B cell (primary cell): Measurements from ENCODE around the gene ZNF384. TPM values are rescaled to one million over a fixed set of nuclear protein-coding genes. Genes with fewer than 3 reads are reported as not detected.

Source experiments
- ATAC-seq: fragments of 200-7000 bp; cut with Tn5 transposase; one replicate; pipeline ENCODE4 v1.10.0; 2021; ENCODE audit warnings: low read depth, mild to moderate bottlenecking, moderate number of reproducible peaks, moderate library complexity
- CTCF ChIA-PET: fragments of 350-600 bp; sonication (Branson Sonifier 250); formaldehyde crosslinking; loops from one replicate; lab custom pipeline; 2021; ENCODE audit warnings: antibody characterized with exemption, inconsistent platforms; lab: Charles Lee
- POLR2A ChIA-PET: fragments of 350-600 bp; sonication (Branson Sonifier 250); formaldehyde crosslinking; loops from one replicate; lab custom pipeline; 2021; ENCODE audit warnings: antibody characterized with exemption; lab: Charles Lee
- DNase-seq: peaks from one replicate; pipeline ENCODE4 v3.0.0; 2013
- H2AFZ ChIP-seq: 2 replicates; pipeline ENCODE4 v1.6.1; 2012; ENCODE audit warnings: mild to moderate bottlenecking, low read depth, low read length; ENCODE audit not compliant: insufficient read depth, poor library complexity, severe bottlenecking
- H3K27ac ChIP-seq, 2 donors: 1 replicate in 1 of 2; 2 replicates in 1 of 2; pipeline ENCODE4 v1.5.1; 2012 to 2013; ENCODE audit warnings: low read length in 2 of 2, mild to moderate bottlenecking in 2 of 2, moderate library complexity in 1 of 2
- H3K27me3 ChIP-seq, 4 experiments: fragments of 200-600 bp in 1 of 4; sonication (generic) in 1 of 4; replicated peaks in 1 of 4; 1 replicate in 2 of 4; 2 replicates in 2 of 4; pipeline versions ENCODE4 v1.6.1 to v1.7.0; 2013 to 2016; ENCODE audit warnings: low read length in 3 of 4, mild to moderate bottlenecking in 2 of 4, mixed read lengths in 1 of 4, moderate library complexity in 1 of 4; ENCODE audit not compliant: insufficient read depth in 4 of 4, control insufficient read depth in 3 of 4; ENCODE audit errors: control extremely low read depth in 1 of 4
- H3K36me3 ChIP-seq, 2 experiments: replicated peaks in 1 of 2; 1 replicate in 1 of 2; 2 replicates in 1 of 2; pipeline versions ENCODE4 v1.6.1 to v1.7.1; 2013; ENCODE audit warnings: low read length in 1 of 2; ENCODE audit not compliant: insufficient read depth in 2 of 2, control insufficient read depth in 1 of 2; ENCODE audit errors: control extremely low read depth in 1 of 2, extremely low read depth in 1 of 2
- H3K4me1 ChIP-seq, 2 donors: fragments of 200-600 bp in 1 of 2; sonication (generic) in 1 of 2; 1 replicate in 1 of 2; 2 replicates in 1 of 2; pipeline versions ENCODE4 v1.5.1 to v1.6.1; 2013 to 2017; ENCODE audit warnings: low read length in 2 of 2; ENCODE audit not compliant: control insufficient read depth in 2 of 2, insufficient read depth in 2 of 2
- H3K4me2 ChIP-seq: replicated peaks from 2 replicates; pipeline ENCODE3; 2012; ENCODE audit warnings: mild to moderate bottlenecking, low read depth, low read length; ENCODE audit not compliant: poor library complexity, severe bottlenecking
- H3K4me3 ChIP-seq, 5 experiments: fragments of 200-600 bp in 1 of 5; sonication (generic) in 1 of 5; 1 replicate in 3 of 5; 2 replicates in 2 of 5; pipeline versions ENCODE4 v1.5.1 to v1.7.0; 2011 to 2016; ENCODE audit warnings: low read length in 4 of 5, mild to moderate bottlenecking in 4 of 5, low read depth in 2 of 5, control low read depth in 1 of 5, moderate library complexity in 1 of 5; ENCODE audit not compliant: insufficient read depth in 1 of 5; ENCODE audit errors: control extremely low read depth in 1 of 5, extremely low read depth in 1 of 5
- H3K79me2 ChIP-seq: fragments of 200-600 bp; sonication (generic); one replicate; pipeline ENCODE4 v1.6.0; 2016; ENCODE audit warnings: low read length; ENCODE audit not compliant: control insufficient read depth, insufficient read depth
- H3K9ac ChIP-seq: fragments of 200-600 bp; sonication (generic); 2 replicates; pipeline ENCODE4 v1.6.1; 2017; ENCODE audit warnings: mild to moderate bottlenecking, low read length, moderate library complexity
- H3K9me3 ChIP-seq, 3 donors: one replicate each; pipeline versions ENCODE4 v1.6.1 to v1.7.1; 2013; ENCODE audit warnings: low read length in 2 of 3; ENCODE audit not compliant: control insufficient read depth in 2 of 3, insufficient read depth in 1 of 3; ENCODE audit errors: control extremely low read depth in 1 of 3
- H4K20me1 ChIP-seq: 2 replicates; pipeline ENCODE4 v1.6.0; 2012; ENCODE audit warnings: mild to moderate bottlenecking, low read length; ENCODE audit not compliant: insufficient read depth, control insufficient read depth, poor library complexity, severe bottlenecking
- H3K27ac Mint-ChIP-seq: one replicate; pipeline ENCODE4 v1.8.0; 2021; ENCODE audit warnings: mixed read lengths
- H3K27me3 Mint-ChIP-seq: one replicate; pipeline ENCODE4 v1.8.0; 2021; ENCODE audit warnings: mixed read lengths
- H3K4me1 Mint-ChIP-seq: one replicate; pipeline ENCODE4 v1.8.0; 2021; ENCODE audit warnings: mixed read lengths
- H3K4me3 Mint-ChIP-seq: one replicate; pipeline ENCODE4 v1.8.0; 2021; ENCODE audit warnings: mixed read lengths
- H3K9me3 Mint-ChIP-seq: one replicate; pipeline ENCODE4 v1.8.0; 2022; ENCODE audit warnings: mixed read lengths; ENCODE audit not compliant: insufficient read depth
- EZH2 ChIP-seq: IDR thresholded peaks from 2 replicates; pipeline ENCODE4 v1.6.1; 2012; ENCODE audit warnings: borderline replicate concordance, low read depth, mild to moderate bottlenecking, moderate library complexity, low read length; ENCODE audit not compliant: insufficient read depth, poor library complexity, severe bottlenecking
- WGBS: methylation state at CpG from one replicate; pipeline ENCODE4 v1.1.5; 2013; ENCODE audit warnings: missing lambda C conversion rate; ENCODE audit not compliant: insufficient coverage; 5-methylcytosine and 5-hydroxymethylcytosine counted together
- intact Hi-C: fragments of 100-400 bp; cut with micrococcal nuclease; formaldehyde crosslinking; loops from one replicate; pipeline ENCODE4 v1.10.0; 2022
- polyA plus RNA-seq: library from polyadenylated mRNA; depleted of rRNA; stranded (reverse); fragments of >200 nt; gene quantifications from 2 replicates; pipeline ENCODE4 v1.2.3, GENCODE V29; 2012
- total RNA-seq, 2 donors: library from RNA; stranded (reverse); fragments of 120-200 nt in 1 of 2; gene quantifications; 1 replicate in 1 of 2; 2 replicates in 1 of 2; pipeline versions ENCODE4 v1.2.3 to v1.2.4, GENCODE V29; 2013 to 2022
- TF ChIP-seq, protein P1 (sequence below): fragments of 200-600 bp; IDR thresholded peaks from one replicate; pipeline ENCODE4 v1.8.0; 2022; ENCODE audit warnings: antibody characterized with exemption, mild to moderate bottlenecking

ZNF384 gene
- total and polyA plus RNA-seq, 2 donors (not counting 1 experiment from before 2014, with no cell fraction given): 83.4 to 108 TPM

DNA sequence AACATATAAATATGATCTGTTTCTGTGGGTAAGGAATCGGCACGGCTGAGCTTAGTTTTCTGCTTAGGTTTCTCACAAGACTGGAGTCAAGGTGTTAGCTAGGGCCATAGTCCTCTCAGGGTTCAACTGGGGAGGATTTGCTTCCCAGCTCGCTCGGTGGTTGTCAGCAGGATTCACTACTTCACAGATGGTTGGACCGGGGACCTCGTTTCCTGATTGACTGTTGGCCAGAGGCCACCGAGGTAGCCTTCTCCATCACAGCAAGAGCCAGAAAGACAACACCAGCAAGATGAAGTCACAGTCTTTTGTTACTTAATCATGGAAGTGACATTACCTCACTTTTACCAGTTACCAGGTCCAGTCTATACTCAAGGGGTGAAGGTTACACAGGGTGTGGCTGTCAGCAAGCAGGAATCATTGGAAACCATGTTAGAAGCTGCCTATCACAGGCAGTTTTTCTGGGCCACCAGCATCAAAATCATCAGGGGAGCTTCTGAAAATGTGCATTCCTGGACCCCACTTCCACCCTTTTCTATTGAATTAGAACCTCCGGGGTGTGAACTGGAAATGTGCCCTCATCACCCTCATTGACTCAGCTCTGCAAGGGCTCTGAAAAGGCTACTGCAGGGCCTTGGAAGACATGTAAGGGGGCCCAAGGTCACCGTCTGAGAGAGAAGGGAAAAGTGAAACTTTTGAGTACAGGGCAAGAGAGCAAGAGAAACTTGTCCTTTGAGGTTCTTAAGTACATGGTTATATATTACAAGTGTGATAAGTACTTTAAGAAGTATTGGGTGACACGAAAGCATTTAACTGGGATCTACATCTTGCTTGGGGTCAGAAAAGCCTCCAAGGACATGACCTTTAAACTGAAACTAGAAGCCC lies 45.6 kb upstream of the ZNF384 start:
- no peak for ATAC-seq
- H3K27ac ChIP-seq: no peak overlapping the region
- H3K27ac Mint-ChIP-seq: no peak overlapping the region
- H3K4me3 Mint-ChIP-seq: no peak overlapping the region
- TF ChIP-seq, protein P1, sequence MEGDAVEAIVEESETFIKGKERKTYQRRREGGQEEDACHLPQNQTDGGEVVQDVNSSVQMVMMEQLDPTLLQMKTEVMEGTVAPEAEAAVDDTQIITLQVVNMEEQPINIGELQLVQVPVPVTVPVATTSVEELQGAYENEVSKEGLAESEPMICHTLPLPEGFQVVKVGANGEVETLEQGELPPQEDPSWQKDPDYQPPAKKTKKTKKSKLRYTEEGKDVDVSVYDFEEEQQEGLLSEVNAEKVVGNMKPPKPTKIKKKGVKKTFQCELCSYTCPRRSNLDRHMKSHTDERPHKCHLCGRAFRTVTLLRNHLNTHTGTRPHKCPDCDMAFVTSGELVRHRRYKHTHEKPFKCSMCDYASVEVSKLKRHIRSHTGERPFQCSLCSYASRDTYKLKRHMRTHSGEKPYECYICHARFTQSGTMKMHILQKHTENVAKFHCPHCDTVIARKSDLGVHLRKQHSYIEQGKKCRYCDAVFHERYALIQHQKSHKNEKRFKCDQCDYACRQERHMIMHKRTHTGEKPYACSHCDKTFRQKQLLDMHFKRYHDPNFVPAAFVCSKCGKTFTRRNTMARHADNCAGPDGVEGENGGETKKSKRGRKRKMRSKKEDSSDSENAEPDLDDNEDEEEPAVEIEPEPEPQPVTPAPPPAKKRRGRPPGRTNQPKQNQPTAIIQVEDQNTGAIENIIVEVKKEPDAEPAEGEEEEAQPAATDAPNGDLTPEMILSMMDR: no peak
- TF ChIP-seq EZH2: no peak
- no peak overlapping the region for H3K4me3 ChIP-seq
- intact Hi-C loops: loop anchor here (1.0 kb wide), 2 partner anchors 45 to 91 kb away; no protein-coding TSS in a partner anchor
- H3K4me2 ChIP-seq: no peak overlapping the region
- no peaks in the 10 kb centered on the region for H3K27me3 ChIP-seq
- H3K9me3 Mint-ChIP-seq: no peaks in the 10 kb centered on the region
- H3K79me2 ChIP-seq: no peaks in the 10 kb centered on the region
- POLR2A ChIA-PET: no interaction called here
- WGBS: 97% methylated on average over 10 of the region's 10 CpGs
- H3K9ac ChIP-seq: no peak overlapping the region
- no peak overlapping the region for H2AFZ ChIP-seq
- H3K4me1 ChIP-seq: no peaks in the 10 kb centered on the region
- CTCF ChIA-PET: interaction anchor here (0.7 to 1.5 kb wide), 7 partner anchors 11 to 58 kb away, joined by 3 to 5 read pairs (median 3); partner anchors contain the start of gene COPS7A
- DNase-seq: no peak
- peaks cover 6% of the 10 kb centered on the region for H4K20me1 ChIP-seq
- H3K9me3 ChIP-seq: no peaks in the 10 kb centered on the region
- peaks cover 6 to 28% of the 10 kb centered on the region in 2 experiments for H3K36me3 ChIP-seq
- H3K4me1 Mint-ChIP-seq: no peaks in the 10 kb centered on the region
- no peaks in the 10 kb centered on the region for H3K27me3 Mint-ChIP-seq

DNA sequence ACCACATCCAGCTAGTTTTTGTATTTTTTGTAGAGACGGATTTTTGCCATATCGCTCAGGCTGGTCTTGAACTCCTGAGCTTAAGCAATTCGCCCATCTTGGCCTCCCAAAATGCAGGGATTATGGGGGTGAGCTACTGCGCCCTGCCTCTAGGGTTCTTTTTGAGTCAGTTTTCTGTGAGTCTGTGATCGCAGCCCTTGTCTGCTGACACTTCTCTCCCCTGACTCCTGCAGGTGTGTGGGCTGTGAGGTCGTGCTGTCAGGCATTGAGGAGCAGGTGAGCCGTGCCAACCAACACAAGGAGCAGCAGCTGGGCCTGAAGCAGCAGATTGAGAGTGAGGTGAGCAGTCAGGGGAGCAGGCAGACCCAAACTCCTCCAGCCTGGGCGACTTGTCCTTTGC lies 41.0 kb upstream of the ZNF384 start:
- Histone ChIP-seq H3K36me3 (peaks cover 12 to 56% of the 10 kb centered on the region in 2 experiments), H3K4me1 (no peaks in the 10 kb centered on the region), H3K9ac (no peak overlapping the region), H3K27me3 (no peaks in the 10 kb centered on the region), H3K4me2 (no peak overlapping the region), H4K20me1 (peaks cover 6% of the 10 kb centered on the region), H3K27ac (no peak overlapping the region), H2AFZ (no peak overlapping the region), H3K79me2 (peaks cover 5% of the 10 kb centered on the region), H3K9me3 (no peaks in the 10 kb centered on the region), H3K4me3 (no peak overlapping the region)
- Mint-ChIP-seq H3K4me1 (peaks cover 5% of the 10 kb centered on the region), H3K27me3 (no peaks in the 10 kb centered on the region), H3K4me3 (no peak overlapping the region), H3K9me3 (no peaks in the 10 kb centered on the region), H3K27ac (no peak overlapping the region)
- ChIA-PET POLR2A (no interaction called here), CTCF (no interaction called here)
- no peak for DNase-seq
- intact Hi-C loops: no loop called here
- 95% methylated on average over 7 of the region's 8 CpGs for WGBS
- ATAC-seq: no peak
- TF ChIP-seq, protein P1: no peak
- TF ChIP-seq EZH2: no peak
